Measurements from ENCODE around the gene FRMD4A. TPM values are rescaled to one million over a fixed set of nuclear protein-coding genes. Genes with fewer than 3 reads are reported as not detected.

Gene FRMD4A
- total and polyA plus RNA-seq, 10 of the 15 experiments (the other 5 are each of a cell fraction or from before 2014, with no cell fraction given), result 17.8 to 75.2 (median 39.1) TPM

DNA sequence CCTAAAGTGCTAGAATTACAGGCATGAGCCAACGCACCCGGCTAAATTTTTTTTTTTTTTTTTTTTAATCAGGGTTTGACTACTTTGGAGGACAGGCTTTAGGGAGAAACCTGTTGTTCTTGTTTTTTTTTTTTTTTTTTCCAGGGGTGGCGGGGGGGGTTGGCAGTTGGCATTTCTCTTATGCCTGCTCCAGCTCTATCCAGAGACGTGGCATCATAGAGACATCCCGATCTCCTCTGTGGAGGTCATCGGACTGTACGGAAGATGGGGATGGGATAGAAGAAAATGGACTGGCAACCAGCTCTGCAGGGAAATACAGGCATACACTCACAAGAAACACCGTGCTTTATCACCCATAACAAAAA lies 613.2 kb downstream of the FRMD4A start (continued):
- TF ChIP-seq, protein P1, sequence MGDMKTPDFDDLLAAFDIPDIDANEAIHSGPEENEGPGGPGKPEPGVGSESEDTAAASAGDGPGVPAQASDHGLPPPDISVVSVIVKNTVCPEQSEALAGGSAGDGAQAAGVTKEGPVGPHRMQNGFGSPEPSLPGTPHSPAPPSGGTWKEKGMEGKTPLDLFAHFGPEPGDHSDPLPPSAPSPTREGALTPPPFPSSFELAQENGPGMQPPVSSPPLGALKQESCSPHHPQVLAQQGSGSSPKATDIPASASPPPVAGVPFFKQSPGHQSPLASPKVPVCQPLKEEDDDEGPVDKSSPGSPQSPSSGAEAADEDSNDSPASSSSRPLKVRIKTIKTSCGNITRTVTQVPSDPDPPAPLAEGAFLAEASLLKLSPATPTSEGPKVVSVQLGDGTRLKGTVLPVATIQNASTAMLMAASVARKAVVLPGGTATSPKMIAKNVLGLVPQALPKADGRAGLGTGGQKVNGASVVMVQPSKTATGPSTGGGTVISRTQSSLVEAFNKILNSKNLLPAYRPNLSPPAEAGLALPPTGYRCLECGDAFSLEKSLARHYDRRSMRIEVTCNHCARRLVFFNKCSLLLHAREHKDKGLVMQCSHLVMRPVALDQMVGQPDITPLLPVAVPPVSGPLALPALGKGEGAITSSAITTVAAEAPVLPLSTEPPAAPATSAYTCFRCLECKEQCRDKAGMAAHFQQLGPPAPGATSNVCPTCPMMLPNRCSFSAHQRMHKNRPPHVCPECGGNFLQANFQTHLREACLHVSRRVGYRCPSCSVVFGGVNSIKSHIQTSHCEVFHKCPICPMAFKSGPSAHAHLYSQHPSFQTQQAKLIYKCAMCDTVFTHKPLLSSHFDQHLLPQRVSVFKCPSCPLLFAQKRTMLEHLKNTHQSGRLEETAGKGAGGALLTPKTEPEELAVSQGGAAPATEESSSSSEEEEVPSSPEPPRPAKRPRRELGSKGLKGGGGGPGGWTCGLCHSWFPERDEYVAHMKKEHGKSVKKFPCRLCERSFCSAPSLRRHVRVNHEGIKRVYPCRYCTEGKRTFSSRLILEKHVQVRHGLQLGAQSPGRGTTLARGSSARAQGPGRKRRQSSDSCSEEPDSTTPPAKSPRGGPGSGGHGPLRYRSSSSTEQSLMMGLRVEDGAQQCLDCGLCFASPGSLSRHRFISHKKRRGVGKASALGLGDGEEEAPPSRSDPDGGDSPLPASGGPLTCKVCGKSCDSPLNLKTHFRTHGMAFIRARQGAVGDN (IDR thresholded peaks at IDR 0.05), result no peak
- TF ChIP-seq, protein P2, sequence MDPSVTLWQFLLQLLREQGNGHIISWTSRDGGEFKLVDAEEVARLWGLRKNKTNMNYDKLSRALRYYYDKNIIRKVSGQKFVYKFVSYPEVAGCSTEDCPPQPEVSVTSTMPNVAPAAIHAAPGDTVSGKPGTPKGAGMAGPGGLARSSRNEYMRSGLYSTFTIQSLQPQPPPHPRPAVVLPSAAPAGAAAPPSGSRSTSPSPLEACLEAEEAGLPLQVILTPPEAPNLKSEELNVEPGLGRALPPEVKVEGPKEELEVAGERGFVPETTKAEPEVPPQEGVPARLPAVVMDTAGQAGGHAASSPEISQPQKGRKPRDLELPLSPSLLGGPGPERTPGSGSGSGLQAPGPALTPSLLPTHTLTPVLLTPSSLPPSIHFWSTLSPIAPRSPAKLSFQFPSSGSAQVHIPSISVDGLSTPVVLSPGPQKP (IDR thresholded peaks at IDR 0.05; ENCODE audit: low read depth, low read length), result no peak
- TF ChIP-seq CREB1 (IDR thresholded peaks at IDR 0.05; ENCODE audit: low read depth), result no peak
- TF ChIP-seq HCFC1 (IDR thresholded peaks at IDR 0.05; ENCODE audit: low read length), result no peak
- no peak for TF ChIP-seq BACH1 (IDR thresholded peaks at IDR 0.05; ENCODE audit: borderline replicate concordance)
- no peak for TF ChIP-seq YBX1 (IDR thresholded peaks at IDR 0.05)
- no peak for TF ChIP-seq IRF3 (IDR thresholded peaks at IDR 0.05)
- TF ChIP-seq CBFB (IDR thresholded peaks at IDR 0.05; ENCODE audit: low read depth), result no peak
- no peak for TF ChIP-seq SREBF2 (IDR thresholded peaks at IDR 0.05; ENCODE audit: low read length)
- no peak for TF ChIP-seq KLF5 (IDR thresholded peaks at IDR 0.05; ENCODE audit: partially characterized antibody)

Measured in GM12878 (cell line).